Dedifferentiated amniotic fluid mesenchymal stem cell (primary cell): ENCODE results near the gene LAMTOR4.

ENCODE experiments used
- DNase-seq: peaks from one replicate; pipeline ENCODE4 v3.0.0-alpha.2; 2016; ENCODE audit errors: extremely low spot score

Gene LAMTOR4

DNA sequence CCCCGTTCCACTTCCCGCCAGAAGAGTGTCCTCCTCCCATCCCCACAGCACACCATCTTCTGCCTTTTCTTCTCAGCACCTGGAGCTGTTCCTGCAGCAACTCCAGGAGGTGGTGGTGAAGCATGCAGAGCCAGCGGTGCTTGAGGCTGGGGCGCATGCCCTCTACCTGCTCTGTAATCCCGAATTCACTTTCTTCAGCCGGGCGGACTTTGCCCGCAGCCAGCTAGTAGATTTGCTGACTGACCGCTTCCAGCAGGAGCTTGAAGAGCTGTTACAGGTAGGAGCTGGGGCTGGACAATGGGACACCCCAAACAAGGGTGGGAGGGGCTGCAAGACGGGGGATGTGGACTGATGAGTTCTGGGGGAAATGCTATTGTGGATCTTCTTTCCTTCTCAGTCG is 52.0 kb downstream of the LAMTOR4 start:
- DNase-seq: no peak
